NCI-H1417 treated with DMSO at 0.1 percent for 48 hours (cell line): ENCODE measurements around the gene KDM2A.
"Not testable (repeated sequence)": the region's sequence is repeated elsewhere in the genome, so short reads cannot be mapped to it uniquely, and the experiment has no call there.

Experiments
- DNase-seq: peaks from one replicate; lab custom pipeline; 2025; lab: John Stamatoyannopoulos, UW

KDM2A gene

DNA sequence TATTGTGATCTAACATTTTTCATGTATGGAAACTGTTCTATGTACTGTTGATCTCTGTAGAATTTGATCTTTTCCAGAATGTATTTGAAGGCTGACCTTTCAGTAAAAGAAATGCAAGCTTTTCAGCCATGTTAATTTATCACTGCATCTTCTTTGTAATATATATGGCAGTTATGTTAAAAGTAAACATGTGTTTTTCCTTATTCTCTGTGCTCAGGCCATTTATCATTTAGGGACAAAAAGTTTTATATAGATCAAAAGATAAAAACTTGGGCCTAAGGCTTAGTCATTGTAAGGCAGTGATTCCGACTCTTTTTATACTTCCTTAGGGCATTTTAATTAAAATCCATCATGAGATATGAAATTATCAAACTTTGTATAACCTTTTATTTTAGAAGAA lies 48.7 kb downstream of the KDM2A start:
- no peak for DNase-seq

DNA sequence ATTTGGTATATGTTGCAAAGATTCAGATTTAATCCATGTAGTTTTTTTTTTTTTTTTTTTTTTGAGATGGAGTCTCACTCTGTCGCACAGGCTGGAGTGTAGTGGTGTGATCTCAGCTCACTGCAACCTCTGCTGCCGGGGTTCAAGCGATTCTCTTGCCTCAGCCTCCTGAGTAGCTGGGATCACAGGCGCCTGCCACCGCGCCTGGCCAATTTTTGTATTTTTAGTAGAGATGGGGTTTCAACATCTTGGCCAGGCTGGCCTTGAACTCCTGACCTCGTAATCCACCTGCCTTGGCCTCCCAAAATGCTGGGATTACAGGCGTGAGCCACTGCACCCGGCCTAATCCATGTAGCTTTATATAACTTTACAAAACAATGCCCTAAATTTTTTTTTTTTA lies 49.8 kb downstream of the KDM2A start:
- DNase-seq = not testable (repeated sequence)

DNA sequence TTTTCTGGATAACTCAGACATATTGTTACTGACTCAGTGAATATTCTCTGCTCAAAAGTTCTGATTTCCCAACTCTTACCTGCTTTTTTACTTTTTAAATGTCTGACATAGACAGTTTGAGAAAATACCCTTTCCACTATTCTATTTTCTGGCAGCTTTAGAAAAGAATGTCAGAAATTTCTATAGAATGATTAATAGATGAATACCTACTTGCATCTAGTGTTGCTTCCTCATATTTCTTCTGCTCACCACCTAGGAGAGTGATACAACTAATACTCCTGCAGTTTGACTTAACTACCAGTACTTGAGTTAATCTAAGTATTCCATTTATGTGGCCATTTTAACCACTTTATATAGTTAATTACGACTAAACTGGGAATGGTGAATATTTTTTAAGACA lies 55.2 kb downstream of the KDM2A start:
- no peak for DNase-seq

DNA sequence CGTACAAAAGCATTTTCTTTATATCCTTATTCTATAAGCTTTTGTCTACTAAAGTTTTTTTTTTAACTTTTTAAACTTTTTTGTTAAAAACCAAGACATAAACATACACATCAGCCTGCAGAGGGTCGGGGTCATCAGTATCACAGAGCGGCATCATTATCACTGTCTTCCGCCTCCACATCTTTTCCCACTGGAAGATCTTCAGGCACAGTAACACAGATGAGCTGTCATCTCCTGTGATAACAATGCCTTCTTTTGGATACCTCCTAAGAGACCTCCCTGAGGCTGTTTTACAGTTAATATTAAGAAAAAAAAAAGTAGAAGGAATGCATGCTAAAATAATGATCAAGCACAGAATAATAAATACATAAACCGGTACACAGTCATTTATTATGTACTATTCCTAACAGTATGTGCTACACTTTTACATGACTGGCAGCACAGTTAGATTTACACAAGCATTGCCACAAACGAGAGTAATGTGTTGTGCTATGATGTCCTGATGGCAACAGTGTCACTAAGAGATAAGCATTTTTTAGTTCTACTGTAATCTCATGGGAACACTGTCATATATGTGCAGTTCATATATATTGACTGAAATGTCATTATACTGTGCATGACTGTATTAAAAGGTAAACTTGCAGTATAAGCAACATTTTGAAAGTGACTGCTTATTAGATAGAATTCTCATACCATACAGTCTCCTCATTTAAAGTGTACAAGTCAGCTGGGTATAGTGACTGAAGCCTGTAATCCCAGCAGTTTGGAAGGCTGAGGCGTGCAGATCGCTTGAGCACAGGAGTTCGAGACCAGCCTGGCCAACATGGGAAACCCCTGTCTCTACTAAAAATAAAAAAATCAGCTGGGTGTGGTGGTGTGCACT lies 58.6 kb downstream of the KDM2A start:
- DNase-seq = no peak

DNA sequence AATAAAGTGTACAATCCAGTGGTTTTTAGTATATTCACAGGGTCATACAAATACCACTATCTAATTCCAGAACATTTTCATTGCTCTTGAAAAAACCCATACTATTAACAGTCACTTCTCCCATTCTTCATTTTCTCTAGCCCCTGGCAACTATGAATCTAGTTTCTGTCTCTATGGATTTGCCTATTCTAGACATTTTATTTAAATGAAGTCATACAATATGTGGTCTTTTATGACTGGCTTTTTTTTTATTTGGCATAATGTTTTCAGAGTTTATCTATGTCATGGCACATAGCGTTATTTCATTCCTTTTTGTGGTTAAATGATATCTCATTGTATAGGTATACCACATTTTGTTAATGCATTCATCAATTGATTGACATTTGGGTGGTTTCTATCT lies 59.4 kb downstream of the KDM2A start:
- DNase-seq = no peak

DNA sequence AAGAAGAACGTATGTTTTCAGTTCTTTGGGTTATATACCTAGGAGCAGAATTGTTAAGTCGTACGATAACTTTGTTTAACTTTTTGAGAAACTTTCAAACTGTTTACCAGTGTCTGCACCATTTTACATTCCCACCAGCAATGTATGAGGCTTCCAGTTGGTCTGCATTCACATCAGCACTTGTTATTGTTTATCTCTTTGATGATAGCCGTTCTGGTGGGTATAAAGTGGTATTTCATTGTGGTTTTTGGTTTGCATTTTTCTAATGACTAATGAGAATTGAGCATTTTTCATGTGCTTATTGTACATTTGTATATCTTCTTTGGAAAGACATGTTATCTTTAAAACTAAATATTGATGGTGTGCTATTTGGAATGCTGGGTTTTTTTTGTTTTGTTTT lies 59.8 kb downstream of the KDM2A start:
- DNase-seq = no peak

DNA sequence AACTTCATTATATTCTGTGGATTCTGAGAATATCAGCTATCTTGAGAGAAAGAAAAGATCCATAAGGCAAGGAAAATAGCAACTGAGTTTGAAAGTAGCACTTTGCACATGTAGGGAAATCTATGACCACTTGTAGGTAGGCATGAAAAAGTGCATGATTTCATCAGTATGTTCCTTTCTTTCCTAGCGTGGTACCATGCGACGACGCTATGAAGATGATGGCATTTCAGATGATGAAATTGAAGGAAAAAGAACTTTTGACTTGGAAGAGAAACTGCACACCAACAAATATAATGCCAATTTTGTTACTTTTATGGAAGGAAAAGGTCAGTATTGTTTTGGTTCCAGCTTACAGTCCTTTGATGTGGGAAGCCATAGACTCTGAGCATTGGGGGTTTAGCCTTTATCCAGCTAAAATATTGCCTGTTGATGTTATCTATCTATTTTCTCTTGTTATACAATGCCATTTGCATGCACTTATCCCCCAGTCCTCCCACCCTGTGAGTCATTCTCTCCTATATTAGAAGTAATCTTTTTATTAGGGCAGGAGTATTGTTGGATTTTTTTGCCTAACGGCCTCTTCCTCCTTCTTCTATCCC lies 60.9 kb downstream of the KDM2A start:
- DNase-seq = no peak

DNA sequence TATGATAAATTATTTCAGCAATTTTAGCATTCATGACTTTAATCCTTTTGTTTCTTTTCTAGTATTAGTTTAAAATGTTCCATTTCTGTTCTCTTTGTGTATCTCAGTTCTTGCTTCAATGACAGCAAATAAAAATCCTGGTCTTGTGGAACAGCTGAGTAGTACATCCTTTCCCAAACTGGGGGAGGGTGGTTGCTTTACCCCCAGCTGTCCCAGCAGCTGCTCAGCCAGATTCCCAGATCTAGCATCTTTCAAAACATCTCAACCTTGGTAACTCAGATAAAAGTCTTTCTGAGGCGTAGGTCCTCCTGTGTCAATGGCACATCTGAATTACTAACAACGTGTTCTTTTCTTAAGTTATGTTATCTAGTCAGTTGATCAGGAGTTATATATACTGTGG lies 75.0 kb downstream of the KDM2A start:
- DNase-seq = no peak

DNA sequence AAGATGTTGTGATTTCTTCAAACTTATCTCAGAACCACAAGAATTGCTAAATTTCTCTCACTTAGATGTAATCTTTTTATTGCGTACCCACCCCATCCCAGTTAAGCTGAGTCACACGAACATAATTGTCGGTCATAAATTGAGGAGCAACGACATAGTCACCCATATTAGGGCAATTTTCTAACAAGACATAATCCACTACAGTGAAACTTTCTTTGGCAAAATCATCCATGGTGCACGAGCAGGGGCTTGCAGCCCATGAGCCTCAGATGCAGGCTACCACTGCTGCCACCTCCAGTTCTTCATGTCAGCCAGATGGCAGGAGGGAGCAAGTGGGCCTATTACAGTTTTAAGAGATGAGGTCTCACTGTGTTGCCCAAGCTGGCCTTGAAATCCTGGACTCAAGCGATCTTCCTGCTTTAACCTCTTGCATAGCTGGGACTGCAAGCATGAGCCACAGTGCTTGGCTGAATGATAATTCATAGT lies 77.0 kb downstream of the KDM2A start:
- no peak for DNase-seq

DNA sequence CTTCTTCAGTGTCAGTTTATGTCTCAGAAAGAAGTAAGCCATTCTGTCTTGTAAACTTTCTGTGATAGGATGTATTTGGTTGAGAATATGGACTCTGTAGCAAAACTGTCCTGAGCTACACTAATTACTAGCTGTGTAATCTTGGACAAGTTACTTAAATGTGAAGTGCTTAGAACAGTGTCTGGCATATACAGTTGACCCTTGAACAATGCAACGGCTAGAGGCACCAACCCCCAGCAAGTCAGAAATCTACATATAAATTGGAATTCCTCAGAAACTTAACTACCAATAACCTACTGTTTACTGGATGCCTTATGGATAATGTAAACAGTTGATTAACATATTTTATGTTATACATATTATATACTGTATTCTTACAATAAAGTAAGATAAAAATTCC lies 78.5 kb downstream of the KDM2A start:
- no peak for DNase-seq

DNA sequence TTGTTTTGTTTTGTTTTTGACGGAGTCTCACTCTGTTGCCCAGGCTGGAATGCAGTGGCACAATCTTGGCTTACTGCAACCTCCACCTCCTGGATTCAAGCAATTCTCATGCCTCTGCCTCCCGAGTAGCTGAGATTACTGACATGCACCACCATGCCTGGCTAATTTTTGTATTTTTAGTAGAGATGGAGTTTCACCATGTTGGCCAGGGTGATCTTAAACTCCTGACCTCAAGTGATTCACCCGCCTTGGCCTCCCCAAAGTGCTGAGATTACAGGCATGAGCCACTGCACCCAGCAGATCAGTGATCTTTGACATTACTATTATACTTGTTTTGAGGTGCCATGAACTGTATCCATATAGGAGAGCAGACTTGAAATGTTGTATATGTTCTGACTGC lies 79.7 kb downstream of the KDM2A start:
- not testable (repeated sequence) for DNase-seq

DNA sequence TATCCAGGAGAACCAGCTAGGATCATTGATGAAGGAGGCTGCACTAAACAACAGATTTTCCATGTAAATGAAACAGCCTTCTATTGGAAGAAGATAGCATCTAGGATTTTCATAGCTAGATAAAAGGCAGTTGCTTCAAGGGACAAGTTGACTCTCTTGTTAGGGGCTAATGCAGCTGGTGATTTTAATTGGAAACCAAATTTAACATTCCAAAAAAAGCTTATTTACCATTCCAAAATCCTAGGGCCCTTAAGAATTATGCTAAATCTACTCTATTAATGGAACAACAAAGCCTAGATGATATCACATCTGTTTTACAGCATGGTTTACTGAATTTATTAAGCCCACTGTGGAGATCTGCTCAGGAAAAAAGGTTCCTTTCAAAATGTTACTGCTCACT lies 80.7 kb downstream of the KDM2A start:
- no peak for DNase-seq

DNA sequence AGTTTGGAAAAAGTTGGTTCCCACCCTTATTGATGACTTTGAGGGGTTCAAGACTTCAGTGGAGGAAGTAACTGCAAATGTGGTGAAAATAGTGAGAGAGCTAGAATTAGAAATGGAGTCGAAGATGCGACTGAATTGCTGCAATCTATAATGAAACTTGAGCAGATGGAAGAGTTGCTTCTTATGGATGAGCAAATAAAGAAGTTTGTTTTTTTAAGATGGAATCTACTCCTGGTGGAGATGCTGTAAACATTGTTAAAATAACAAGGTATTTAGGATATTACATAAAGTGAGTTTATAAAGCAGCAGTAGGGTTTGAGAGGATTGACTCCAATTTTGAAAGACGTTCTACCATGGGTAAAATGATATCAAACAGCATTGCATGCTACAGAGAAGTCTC lies 83.0 kb downstream of the KDM2A start:
- no peak for DNase-seq

DNA sequence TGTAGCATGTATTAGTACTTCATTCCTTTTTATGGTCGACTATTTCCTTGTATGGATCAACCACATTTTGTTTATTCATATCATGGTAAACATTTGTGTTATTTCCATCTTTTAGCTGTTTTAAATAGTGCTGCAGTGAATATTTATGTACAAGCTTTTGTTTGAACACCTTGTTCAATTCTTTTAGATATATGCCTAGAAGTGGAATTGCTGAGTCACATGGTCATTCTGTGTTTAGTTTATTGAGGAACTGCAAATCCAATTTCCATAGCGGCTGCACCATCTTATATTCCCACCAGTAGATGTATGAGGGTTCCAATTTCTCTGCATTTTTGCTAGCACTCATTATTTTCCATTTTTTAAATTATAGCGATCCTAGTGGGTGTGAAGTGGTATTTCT lies 85.8 kb downstream of the KDM2A start:
- DNase-seq = no peak

DNA sequence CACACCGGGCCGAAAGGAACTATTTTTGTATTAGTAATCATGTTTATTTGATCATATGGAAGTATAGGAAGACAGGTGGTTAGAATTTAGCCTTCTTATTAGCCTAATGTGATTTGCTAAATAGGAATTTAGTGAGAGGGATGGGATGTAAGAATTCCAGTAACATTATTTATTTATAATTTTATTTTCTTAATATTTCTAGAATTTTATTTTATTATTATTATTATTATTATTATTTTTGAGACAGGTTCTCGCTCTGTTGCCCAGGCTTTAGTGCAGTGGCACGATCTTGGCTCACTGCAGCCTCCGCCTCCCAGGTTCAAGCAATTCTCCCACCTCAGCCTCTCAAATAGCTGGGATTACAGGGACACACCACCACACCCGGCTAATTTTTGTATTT lies 90.2 kb downstream of the KDM2A start:
- not testable (repeated sequence) for DNase-seq

DNA sequence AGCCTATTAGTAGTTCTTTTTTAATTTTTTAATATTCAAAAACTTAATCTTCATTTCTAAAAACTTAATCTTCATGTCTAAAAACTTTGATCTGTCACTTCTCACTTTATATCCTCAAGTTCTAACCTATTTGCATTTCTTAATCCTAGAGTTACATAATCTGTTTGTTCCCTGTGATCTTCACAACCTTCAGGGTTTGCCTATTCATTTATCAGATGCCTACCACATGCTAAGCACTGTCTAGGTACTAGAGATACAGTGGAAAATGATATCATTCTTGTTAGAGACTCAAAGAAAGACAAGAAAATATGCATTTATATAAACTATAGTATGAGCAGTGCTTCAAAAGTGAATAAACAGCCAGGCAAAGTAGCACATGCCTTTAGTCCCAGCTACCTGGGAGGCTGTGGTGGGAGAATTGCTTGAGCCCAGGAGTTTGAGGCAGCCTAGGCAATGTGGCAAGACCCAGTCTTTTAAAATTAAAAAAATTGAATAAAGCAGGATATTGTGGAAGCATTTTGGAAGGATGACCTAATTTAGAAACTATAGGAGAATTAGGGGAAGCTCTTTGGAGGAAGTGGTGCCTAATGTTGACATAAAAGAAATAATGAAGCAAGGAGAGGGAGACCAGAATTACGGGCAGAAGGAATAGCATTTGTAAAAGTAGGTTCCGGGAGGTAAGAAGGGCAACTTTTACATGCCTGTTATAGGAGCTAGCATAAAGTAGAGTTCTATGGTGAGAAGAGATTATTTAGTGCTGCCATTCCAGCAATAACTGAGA lies 92.8 kb downstream of the KDM2A start:
- DNase-seq = no peak

DNA sequence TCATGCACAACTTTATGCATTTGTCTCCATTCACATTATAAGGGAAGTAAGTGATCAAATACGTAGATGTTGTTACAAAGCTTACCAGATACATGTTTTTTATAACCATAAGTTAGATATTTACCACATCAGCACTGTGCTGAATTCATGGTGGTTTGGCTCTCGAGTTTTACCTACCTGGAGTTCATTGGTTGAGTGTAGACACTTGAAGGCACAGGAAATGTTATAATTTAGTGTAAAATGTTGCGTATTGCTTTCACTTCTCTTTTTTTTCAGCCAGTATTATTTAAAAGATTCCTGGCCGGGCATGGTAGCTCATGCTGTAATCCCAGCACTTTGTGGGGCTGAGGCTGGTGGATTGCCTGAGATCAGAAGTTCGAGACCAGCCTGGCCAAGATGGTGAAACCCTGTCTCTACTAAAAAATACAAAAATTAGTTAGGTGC lies 94.1 kb downstream of the KDM2A start:
- DNase-seq = no peak

DNA sequence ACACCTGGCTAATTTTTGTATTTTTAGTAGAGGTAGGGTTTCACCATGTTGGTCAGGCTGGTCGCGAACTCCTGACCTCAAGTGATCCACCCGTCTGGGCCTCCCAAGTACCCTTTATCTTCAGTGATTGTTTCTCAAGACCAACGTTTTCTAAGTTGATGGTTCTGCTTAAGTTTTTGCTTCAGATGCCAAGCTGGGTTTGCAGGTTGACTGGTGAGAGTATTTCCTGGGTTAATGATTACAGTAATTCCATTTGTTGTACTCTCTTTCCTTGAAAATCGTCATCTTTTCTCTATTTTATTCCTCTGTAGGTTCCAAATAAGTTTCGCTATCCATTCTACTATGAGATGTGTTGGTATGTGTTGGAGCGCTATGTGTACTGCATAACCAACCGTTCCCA lies 108.7 kb downstream of the KDM2A start:
- DNase-seq = no peak

DNA sequence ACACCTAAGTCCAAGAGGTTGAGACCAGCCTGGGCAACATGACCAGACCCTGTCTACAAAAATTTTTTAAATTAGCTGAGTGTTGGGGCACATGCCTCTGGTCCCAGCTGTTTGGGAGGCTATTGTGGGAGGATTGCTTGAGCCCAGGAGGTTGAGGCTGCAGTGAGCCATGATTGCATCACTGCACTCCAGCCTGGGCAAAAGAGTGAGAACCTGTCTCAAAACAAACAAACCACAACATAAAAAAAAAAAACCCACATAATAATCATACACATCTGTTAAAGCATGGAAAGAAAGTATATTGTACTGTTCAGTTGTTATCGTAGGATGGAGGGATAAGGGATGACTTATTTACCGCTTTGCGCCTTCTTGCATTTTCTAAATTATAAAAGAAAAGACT lies 111.3 kb downstream of the KDM2A start:
- DNase-seq = no peak

DNA sequence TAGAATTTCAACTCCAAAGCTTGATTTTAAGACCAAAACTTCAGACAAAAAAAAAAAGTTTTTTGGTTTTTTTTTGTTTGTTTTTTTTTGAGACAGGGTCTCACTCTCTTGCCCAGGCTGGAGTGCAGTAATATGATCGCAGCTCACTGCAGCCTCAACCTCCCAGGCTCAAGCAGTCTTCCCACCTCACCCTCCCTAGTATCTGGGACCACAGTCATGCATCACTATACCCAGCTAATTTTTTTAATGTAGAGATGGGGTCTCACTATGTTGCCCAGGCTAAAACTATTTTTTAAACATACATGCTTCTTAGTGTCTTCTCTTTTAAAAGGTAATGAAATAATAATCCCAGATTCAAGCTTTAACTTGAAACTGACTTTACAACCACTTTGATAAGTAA lies 111.8 kb downstream of the KDM2A start:
- no peak for DNase-seq

DNA sequence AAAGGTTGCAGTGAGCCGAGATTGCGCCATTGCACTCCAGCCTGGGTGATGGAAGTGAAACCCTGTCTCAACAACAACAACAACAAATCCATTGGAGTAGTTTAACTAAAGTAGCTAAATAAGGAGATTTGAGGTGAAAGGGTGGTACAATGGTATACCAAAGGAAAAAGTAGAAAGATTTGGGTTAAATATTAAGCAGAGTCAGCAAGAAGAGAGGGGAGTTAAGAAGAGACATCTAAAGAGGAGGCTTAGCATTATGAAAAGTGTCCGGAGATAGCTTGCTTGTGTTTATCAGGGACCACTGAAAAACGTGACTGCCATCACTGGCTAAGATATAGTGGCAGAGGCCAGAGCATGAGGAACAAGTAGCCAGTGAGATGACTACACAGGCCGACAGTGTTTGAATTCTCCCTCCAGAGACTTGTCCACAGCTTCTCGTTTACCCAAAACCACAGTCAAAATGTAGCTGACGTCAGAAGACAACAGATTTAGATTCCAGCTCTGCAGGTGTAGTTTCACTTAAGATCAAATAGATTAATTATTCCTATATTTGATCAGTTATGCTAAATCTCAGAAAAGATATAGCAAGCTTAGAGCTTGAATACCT lies 114.6 kb downstream of the KDM2A start:
- no peak for DNase-seq

DNA sequence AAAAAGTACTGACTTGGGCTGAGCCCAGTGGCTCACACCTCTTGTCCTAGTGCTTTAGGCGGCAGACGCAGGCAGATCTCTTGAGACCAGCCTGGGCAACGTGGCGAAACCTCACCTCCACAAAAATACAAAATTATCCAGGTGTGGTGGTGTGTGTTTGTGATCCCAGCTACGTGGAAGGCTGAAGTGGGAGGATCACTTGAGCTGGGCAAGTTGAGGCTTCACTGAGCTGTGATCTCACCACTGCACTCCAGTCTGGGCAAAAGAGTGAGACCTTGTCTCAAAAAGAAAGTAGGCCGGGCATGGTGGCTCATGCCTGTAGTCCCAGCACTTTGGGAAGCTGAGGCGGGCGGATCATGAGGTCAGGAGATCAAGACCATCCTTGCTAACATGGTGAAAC lies 115.5 kb downstream of the KDM2A start:
- not testable (repeated sequence) for DNase-seq
